Stimulated activated CD4-positive, alpha-beta T cell treated with anti-CD3 and anti-CD28 coated beads, Interleukin-2, amount 100 ng/mL, for 24 hours (primary cell): ENCODE results near the gene MAPK4.
"Not testable (repeated sequence)": the region's sequence is repeated elsewhere in the genome, so short reads cannot be mapped to it uniquely, and the experiment has no call there.

Experiments
- DNase-seq, 2 donors: peaks; one replicate each; pipeline ENCODE4 v3.0.0-alpha.2; 2020

Gene MAPK4

DNA sequence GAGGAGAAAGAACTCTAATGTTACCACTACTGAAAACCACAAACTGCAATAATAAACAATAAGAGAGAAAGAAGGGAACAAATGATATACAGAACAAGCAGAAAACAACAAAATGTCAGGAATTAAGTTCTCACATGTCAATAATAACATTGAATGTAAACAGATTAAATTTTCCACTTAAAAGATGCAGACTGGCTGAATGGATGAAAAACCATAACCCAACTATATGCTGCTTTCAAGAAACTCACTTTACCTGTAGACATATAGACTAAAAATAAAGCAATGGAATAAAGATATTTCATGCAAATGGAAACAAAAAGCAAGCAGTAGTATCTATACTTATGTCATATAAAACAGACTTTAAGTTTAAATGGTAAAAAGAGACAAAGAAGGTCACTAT lies 209.6 kb downstream of the MAPK4 start:
- no peak for DNase-seq

DNA sequence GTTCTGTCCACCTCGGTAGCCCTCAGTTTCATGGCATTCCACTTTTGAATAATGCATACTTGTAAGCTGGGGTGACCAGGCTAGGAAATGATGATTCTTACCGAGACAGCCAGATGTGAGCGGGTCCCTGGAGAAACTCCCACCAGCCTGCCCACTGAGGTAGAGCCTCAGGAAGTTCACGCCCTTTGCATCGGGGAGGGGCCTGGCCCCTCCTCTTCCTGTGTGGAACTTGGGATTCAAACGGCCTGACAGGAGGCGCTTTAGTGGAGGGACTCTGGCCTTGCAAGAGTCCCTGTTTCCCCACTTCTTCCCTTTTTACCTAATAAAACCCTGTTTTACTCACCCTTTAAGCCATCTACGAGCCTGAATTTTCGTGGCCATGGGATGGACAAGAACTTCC lies 215.3 kb downstream of the MAPK4 start:
- DNase-seq, result no peak

DNA sequence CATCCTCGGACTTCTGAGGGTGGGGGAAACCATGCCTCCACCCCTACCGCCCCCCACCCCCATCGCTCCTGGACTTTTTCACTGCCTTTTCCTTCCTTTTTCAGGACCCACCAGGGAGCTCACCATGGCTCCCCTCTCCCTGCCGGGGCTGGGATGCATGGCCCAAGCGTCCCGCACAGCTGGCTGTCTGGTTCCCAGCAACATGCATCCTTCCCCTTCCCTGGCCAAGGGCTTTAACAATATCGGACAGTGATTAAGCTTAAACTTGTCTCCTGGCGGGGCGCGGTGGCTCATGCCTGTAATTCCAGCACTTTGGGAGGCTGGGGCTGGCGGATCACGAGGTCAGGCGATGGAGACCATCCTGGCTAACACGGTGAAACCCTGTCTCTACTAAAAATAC lies 215.8 kb downstream of the MAPK4 start:
- DNase-seq, result no peak

DNA sequence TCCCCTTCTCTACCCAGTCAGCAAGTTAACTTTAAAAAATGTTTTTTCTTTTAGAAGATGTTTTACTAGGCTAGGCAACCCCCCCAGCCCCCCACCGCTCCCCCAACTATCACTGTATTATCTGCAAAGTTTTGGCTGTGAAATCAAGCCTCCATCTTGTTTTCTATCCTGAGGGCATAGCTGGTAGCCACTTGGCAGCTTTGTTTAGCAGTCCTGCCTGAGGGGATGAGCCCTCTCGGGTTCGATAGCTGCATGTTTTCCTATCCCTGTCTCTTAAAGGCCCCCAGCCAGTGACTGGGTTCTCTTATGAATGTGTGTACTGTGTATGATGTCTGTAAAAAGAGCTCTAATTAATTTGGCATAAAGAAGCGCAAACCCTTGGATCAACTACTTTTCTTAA lies 216.5 kb downstream of the MAPK4 start:
- DNase-seq, result no peak

DNA sequence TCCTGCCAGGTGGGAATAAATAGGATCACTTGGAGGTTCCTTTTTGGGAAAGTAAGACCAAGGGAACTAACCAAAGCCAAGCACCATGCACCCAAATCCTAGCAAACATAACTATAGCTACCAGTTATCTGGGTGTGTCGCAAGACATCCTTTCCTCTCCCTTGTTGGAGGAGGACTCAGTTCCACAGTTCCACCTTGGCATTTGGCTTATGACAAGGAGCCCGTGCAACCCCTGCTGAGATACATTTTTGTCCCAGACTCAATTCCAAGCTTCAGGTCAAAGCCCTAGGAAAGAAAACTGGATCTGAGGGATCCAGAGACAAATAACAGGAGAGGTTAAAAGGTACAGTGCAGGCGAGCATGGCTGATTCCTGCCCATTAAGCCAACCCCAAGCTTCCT lies 219.1 kb downstream of the MAPK4 start:
- DNase-seq, result not testable (repeated sequence)
